Measurements from ENCODE around the gene OR6C3.
"Not testable (repeated sequence)": the region's sequence is repeated elsewhere in the genome, so short reads cannot be mapped to it uniquely, and the experiment has no call there.

The OR6C3 gene

DNA sequence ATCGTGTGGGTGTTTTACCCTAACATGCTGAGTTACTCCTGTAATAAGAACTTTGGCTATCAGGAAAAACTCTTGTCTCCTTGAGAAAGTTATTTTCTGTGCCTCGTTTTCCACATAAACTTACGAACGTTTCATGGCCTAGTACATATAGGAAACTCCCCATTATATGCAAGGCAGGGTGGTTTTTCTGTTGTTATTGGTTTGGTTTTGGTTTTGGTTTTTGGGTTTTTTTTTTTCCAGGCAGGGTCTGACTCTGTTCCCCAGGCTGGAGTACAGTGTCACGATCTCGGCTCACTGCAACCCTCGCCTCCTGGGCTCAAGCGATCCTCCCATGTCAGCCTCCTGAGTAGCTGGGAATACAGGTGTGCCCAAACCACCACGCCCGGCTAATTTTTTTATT is 5.5 kb downstream of the OR6C3 start:
- TF ChIP-seq POLR2A (IDR thresholded peaks at IDR 0.05; ENCODE audit: extremely low read depth, insufficient read length) (no peak), MYC (IDR thresholded peaks at IDR 0.05; ENCODE audit: low read depth, low read length) (no peak)
- TF ChIP-seq, protein P1, sequence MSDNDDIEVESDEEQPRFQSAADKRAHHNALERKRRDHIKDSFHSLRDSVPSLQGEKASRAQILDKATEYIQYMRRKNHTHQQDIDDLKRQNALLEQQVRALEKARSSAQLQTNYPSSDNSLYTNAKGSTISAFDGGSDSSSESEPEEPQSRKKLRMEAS (IDR thresholded peaks at IDR 0.05; ENCODE audit: low read depth, low read length): no peak
- TF ChIP-seq, protein P2, sequence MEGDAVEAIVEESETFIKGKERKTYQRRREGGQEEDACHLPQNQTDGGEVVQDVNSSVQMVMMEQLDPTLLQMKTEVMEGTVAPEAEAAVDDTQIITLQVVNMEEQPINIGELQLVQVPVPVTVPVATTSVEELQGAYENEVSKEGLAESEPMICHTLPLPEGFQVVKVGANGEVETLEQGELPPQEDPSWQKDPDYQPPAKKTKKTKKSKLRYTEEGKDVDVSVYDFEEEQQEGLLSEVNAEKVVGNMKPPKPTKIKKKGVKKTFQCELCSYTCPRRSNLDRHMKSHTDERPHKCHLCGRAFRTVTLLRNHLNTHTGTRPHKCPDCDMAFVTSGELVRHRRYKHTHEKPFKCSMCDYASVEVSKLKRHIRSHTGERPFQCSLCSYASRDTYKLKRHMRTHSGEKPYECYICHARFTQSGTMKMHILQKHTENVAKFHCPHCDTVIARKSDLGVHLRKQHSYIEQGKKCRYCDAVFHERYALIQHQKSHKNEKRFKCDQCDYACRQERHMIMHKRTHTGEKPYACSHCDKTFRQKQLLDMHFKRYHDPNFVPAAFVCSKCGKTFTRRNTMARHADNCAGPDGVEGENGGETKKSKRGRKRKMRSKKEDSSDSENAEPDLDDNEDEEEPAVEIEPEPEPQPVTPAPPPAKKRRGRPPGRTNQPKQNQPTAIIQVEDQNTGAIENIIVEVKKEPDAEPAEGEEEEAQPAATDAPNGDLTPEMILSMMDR (IDR thresholded peaks at IDR 0.05; ENCODE audit: low read depth, low read length): no peak
- DNase-seq (ENCODE audit: low read depth): no peak
- H3K4me3 ChIP-seq (ENCODE audit: low read depth, low read length): no peak overlapping the region

DNA sequence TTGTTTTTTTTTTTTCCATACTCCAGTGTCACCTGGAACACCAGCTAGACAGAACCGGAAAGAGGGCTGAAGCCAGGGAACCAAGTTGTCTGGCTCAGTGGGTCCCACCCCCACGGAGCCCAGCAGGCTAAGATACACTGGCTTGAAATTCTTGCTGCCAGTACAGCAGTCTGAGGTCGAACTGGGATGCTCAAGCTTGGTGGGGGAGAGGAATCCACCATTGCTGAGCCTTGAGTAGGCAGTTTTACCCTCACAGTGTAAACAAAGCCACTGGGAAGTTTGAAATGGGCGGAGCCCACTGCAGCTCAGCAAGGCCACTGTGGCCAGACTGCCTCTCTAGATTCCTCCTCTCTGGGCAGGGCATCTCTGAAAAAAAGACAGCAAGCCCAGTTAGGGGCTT is 24.8 kb downstream of the OR6C3 start:
- H3K4me3 ChIP-seq (ENCODE audit: low read depth, low read length); DNase-seq (ENCODE audit: low read depth): not testable (repeated sequence)

DNA sequence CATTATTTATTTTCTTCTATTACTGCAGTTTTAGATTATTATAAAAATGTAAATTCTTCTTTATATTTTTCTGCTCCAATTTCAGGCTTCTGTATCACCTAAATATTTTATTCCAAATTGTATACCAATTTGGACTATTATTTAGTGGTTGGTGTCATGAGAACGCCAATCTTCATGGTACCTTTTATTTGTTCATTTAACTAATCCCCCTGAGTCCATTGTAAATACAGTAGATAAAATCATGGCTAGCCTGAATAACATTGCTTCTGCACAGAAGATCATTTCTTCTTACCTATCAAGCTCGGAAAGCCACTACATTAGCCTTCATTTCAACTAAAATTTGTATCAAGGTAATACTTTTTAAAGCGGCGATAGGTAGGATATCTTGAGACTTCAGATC is 32.1 kb downstream of the OR6C3 start, which contains the start of gene OR6C75:
OR6C75 (plus strand) TSS at position 301 of the 400 bp plus-strand sequence. CDS start 2,136 bp downstream, outside the sequence.
- no peak within 1 kb of the TSS for H3K4me3 ChIP-seq (ENCODE audit: low read depth, low read length)
- TF ChIP-seq POLR2A (IDR thresholded peaks at IDR 0.05; ENCODE audit: extremely low read depth, insufficient read length) (no peak), MYC (IDR thresholded peaks at IDR 0.05; ENCODE audit: low read depth, low read length) (no peak)
- TF ChIP-seq, protein P2 (IDR thresholded peaks at IDR 0.05; ENCODE audit: low read depth, low read length): no peak
- TF ChIP-seq, protein P1 (IDR thresholded peaks at IDR 0.05; ENCODE audit: low read depth, low read length): no peak
- DNase-seq (ENCODE audit: low read depth): no peak

DNA sequence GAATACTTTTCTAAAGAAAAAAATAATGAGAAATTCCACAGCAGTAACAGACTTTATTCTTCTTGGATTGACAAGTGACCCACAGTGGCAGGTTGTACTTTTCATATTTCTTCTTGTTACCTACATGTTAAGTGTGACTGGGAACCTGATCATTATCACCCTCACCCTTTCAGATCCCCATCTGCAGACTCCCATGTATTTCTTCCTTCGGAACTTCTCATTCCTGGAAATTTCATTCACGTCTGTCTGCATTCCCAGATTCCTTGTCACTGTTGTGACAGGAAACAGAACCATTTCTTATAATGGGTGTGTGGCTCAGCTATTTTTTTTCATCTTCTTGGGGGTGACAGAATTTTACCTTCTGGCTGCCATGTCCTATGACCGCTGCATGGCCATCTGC is 34.5 kb downstream of the OR6C3 start:
- no peak for DNase-seq (ENCODE audit: low read depth)
- no peak overlapping the region for H3K4me3 ChIP-seq (ENCODE audit: low read depth, low read length)
- no peak for TF ChIP-seq MYC (IDR thresholded peaks at IDR 0.05; ENCODE audit: low read depth, low read length)
- no peak for TF ChIP-seq POLR2A (IDR thresholded peaks at IDR 0.05; ENCODE audit: extremely low read depth, insufficient read length)
- TF ChIP-seq, protein P1 (IDR thresholded peaks at IDR 0.05; ENCODE audit: low read depth, low read length): no peak
- TF ChIP-seq, protein P2 (IDR thresholded peaks at IDR 0.05; ENCODE audit: low read depth, low read length): no peak

DNA sequence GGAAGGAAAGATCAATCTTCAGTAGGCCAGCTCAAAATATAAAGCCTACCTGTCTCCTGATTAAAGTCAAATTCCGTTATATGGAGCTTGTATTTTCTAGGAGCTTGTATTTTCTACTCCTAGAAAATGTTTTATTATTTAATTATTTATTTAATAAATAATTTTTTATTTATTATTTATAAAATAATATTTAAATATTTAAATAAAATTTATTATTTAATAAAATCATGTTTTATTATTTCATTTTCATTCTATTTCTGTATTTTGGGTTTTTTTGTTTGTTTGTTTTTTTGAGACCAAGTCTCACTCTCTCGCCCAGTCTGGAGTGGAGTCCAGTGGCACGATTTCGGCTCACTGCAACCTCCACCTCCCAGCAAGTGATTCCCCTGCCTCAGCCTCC is 42.0 kb downstream of the OR6C3 start:
- TF ChIP-seq, protein P1 (IDR thresholded peaks at IDR 0.05; ENCODE audit: low read depth, low read length): no peak
- TF ChIP-seq POLR2A (IDR thresholded peaks at IDR 0.05; ENCODE audit: extremely low read depth, insufficient read length): no peak
- TF ChIP-seq, protein P2 (IDR thresholded peaks at IDR 0.05; ENCODE audit: low read depth, low read length): no peak
- TF ChIP-seq MYC (IDR thresholded peaks at IDR 0.05; ENCODE audit: low read depth, low read length): no peak
- H3K4me3 ChIP-seq (ENCODE audit: low read depth, low read length): no peak overlapping the region
- no peak for DNase-seq (ENCODE audit: low read depth)

Measured in NB4 (cell line).